Activated naive CD4-positive, alpha-beta T cell treated with anti-CD3 and anti-CD28 coated beads, Interleukin-2, amount 10 ng/mL, durations not matched to agents 7 days and 5 days (primary cell): ENCODE results near the gene TBL1XR1.

Experiments
- CTCF ChIA-PET: fragments of 350-600 bp; sonication (Branson Sonifier 250); formaldehyde crosslinking; loops from one replicate; lab custom pipeline; 2021; ENCODE audit warnings: antibody characterized with exemption; lab: Charles Lee
- DNase-seq: peaks from one replicate; pipeline ENCODE4 v3.0.0-alpha.2; 2020
- H3K27ac Mint-ChIP-seq: one replicate; pipeline ENCODE4 v1.8.0; 2021; ENCODE audit warnings: mild to moderate bottlenecking, moderate library complexity, mixed read lengths
- H3K27me3 Mint-ChIP-seq: one replicate; pipeline ENCODE4 v1.8.0; 2021; ENCODE audit warnings: mild to moderate bottlenecking, mixed read lengths
- H3K36me3 Mint-ChIP-seq: one replicate; pipeline ENCODE4 v1.8.0; 2021; ENCODE audit warnings: mixed read lengths
- H3K4me1 Mint-ChIP-seq: one replicate; pipeline ENCODE4 v1.8.0; 2021; ENCODE audit warnings: mixed read lengths
- H3K4me3 Mint-ChIP-seq: one replicate; pipeline ENCODE4 v1.8.0; 2021; ENCODE audit warnings: mild to moderate bottlenecking, moderate library complexity, mixed read lengths
- H3K9me3 Mint-ChIP-seq: one replicate; pipeline ENCODE4 v1.8.0; 2021; ENCODE audit warnings: mixed read lengths

Gene TBL1XR1

DNA sequence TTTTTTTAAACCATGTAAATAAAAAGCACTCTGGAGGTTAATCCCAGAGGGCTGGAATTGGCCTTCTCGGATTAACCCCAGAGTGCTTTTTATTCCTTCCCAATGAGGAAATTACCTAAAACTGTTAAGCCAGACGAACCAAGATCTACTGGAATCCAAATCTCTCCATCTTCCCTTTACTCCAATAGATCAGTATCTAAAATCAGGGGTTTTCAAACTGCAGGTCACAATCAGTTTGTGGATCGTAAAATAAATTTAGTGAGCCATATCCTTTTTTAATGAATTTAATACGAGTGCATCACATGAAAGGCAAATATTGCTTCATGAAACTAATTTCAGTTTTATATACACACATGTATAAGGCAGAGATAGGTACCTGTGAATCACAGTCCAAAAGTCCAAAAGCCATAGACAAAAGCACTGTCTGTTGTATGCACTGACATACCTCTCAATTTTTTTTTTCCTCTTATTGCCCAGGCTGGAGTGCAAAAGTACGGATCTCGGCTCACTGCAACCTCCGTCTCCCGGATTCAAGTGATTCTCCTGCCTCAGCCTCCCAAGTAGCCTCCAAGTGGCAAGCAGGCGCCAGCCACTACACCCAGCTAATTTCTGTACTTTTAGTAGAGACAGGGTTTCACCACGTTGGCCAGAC lies 61.3 kb downstream of the TBL1XR1 start:
- no peaks in the 10 kb centered on the region for H3K9me3 Mint-ChIP-seq
- CTCF ChIA-PET: no interaction called here
- no peak overlapping the region for H3K27ac Mint-ChIP-seq
- H3K4me1 Mint-ChIP-seq: peaks cover 48% of the 10 kb centered on the region
- no peak for DNase-seq
- H3K4me3 Mint-ChIP-seq: no peak overlapping the region
- no peaks in the 10 kb centered on the region for H3K27me3 Mint-ChIP-seq
- H3K36me3 Mint-ChIP-seq: peaks cover 42% of the 10 kb centered on the region

DNA sequence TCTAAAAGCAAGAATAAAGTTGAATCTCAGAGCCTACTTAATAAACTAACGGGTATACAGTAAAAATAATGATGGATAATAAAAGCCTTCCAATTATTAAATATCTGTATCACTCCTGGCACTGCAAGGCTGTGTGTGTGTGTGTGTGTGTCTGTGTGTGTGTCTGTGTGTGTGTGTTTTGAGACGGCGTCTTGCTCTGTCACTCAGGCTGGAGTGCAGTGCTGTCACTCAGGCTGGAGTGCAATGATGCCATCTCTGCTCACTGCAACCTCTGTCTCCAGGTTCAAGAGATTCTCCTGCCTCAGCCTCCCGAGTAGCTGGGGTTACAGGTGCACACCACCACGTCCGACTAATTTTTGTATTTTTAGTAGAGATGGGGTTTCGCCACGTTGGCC lies 62.5 kb downstream of the TBL1XR1 start:
- DNase-seq: no peak
- peaks cover 44% of the 10 kb centered on the region for H3K4me1 Mint-ChIP-seq
- no peak overlapping the region for H3K4me3 Mint-ChIP-seq
- H3K27ac Mint-ChIP-seq: no peak overlapping the region
- H3K9me3 Mint-ChIP-seq: no peaks in the 10 kb centered on the region
- CTCF ChIA-PET: no interaction called here
- peaks cover 48% of the 10 kb centered on the region for H3K36me3 Mint-ChIP-seq
- no peaks in the 10 kb centered on the region for H3K27me3 Mint-ChIP-seq

DNA sequence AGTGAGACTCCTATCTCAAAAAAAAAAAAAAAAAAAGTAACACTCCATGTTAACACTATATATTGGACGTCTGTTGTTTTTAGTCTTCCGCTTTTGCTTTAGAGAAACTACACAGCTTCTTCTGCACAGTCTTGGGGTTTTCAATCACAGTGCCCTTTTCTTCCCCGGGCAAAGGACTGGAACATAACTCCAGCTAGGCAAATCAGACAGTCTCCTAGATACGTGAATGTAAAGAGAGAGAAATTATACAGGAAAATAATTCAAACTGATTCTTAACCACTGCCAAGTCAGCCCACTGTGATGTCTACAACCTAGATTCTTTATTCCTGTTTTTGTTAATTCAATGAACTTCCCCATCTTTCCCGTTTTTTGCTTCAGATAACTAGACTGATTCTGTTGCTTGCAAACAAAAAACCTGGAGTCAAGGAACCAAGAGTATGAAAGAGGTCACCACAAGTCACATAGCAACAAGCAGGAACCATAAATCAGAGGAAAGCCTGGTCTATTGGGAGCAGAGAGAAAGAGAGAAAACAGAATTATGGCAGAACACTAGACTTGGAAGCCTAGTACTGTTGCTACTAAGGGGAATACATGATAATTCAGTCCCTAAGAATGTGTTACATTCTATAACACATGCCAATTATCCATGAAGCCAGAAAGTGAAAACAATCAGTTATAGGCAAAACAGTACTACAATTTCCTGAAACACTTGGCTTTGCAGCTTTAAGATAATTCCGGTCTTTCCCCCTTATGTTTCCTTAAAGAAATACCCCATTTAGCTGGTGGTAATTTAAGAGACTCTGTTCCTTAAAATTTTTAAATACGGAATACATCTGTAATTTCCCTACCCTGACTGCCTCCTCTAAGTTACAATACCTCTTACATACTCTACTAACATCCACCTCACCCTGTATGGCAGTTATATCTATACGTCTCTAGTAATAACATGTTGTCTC lies 63.1 kb downstream of the TBL1XR1 start:
- H3K27ac Mint-ChIP-seq: no peak overlapping the region
- no peaks in the 10 kb centered on the region for H3K27me3 Mint-ChIP-seq
- no peak for DNase-seq
- H3K36me3 Mint-ChIP-seq: peaks cover 45% of the 10 kb centered on the region
- peaks cover 37% of the 10 kb centered on the region for H3K4me1 Mint-ChIP-seq
- H3K9me3 Mint-ChIP-seq: no peaks in the 10 kb centered on the region
- CTCF ChIA-PET: no interaction called here
- H3K4me3 Mint-ChIP-seq: no peak overlapping the region

DNA sequence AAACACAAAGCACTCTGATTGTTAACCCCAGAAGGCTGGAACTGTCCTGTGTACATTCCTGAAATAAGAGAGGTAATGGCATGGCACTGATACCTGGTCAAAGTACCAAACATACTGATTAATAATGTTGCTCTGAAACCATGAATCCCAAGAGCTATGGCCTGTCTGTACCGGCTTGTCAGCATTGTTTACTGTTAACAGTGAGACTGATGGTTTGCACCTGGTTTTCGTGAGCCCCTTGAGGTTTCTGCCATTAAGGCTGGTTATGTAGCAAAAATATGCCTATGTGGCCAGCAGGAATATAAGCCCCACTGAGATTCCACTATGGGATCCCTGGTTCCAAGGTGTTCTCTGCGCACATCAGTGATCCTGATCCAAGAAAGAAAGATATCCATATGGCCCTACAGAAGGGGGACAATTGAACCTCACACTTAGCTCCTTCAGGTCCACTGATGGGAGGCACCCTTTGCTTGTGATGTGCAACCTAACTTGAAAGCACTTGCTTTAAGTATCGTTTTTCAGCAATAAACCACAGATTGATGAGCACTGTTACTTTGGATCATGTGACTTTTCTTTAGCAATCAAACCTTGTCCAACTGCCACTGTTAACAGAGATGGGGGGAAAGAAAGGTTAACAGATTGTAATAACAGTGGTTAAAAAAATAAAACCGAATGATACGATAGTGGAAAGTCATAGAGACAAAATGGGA lies 65.2 kb downstream of the TBL1XR1 start:
- Mint-ChIP-seq H3K27ac (no peak overlapping the region), H3K27me3 (no peaks in the 10 kb centered on the region), H3K4me3 (no peak overlapping the region), H3K9me3 (no peaks in the 10 kb centered on the region), H3K36me3 (peaks cover 49% of the 10 kb centered on the region), H3K4me1 (peaks cover 28% of the 10 kb centered on the region)
- DNase-seq: no peak
- CTCF ChIA-PET: no interaction called here

DNA sequence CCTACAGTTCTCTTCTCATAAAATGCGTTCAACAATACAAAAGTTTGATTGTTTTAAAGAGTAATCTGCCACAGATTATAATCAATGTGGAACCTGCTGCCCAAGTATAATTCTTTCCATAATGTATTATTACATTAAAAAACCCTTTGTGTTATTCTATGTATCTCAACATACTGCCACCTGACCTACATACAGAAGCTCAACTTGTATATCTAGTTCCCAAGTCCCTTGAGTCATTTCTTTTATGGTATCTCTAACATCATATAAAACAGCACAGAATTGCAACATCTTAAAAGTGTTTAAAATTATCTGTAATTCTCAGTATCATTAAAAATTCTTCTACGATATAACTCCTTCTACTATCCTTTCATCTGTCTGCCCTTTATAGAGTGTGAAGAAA lies 70.3 kb downstream of the TBL1XR1 start:
- Mint-ChIP-seq H3K4me3 (no peak overlapping the region), H3K27ac (no peak overlapping the region), H3K4me1 (peaks cover 24% of the 10 kb centered on the region), H3K27me3 (no peaks in the 10 kb centered on the region), H3K36me3 (peaks cover 44% of the 10 kb centered on the region), H3K9me3 (peaks cover 9% of the 10 kb centered on the region)
- CTCF ChIA-PET: interaction anchor here (1.2 kb wide), 1 partner anchor 21 kb away, joined by 4 read pairs; no protein-coding TSS in a partner anchor
- DNase-seq: no peak

DNA sequence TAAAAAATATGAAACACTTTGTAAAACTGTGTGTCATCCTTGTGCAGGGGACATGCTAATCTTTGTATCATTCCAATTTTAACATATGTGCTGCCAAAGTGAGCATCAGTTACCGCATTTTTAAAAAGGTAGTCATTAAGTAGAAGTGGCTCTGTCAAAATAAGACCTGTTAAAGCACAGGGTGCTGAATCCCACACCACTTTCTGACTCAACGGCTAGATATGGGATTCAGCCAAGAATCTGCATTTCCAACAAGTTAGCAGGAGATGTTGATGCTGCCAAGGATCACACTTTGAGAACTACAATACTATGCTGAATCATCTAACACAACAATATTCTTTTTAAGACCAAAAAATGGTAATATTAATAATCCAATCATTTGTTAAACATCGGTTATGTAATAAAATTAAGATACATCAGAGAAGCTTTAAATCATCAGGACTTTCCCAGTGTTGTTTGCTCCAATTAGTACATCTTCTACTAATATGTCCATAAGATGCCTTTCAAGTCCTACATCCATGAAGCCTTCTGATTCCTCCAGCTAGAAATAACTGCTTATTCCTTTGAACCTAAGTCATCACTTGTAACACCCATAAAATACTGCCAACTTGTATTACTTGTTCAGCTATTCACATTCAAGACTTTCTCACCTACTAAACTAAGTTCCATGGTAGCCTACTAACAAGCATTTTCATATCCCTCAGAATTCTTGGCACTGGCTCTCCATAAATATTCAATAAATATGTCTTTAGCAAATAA lies 71.1 kb downstream of the TBL1XR1 start:
- peaks cover 9% of the 10 kb centered on the region for H3K9me3 Mint-ChIP-seq
- no peak overlapping the region for H3K27ac Mint-ChIP-seq
- no peaks in the 10 kb centered on the region for H3K27me3 Mint-ChIP-seq
- peaks cover 23% of the 10 kb centered on the region for H3K4me1 Mint-ChIP-seq
- peaks cover 40% of the 10 kb centered on the region for H3K36me3 Mint-ChIP-seq
- CTCF ChIA-PET: interaction anchor here (1.2 kb wide), 1 partner anchor 22 kb away, joined by 4 read pairs; no protein-coding TSS in a partner anchor
- no peak overlapping the region for H3K4me3 Mint-ChIP-seq
- no peak for DNase-seq

DNA sequence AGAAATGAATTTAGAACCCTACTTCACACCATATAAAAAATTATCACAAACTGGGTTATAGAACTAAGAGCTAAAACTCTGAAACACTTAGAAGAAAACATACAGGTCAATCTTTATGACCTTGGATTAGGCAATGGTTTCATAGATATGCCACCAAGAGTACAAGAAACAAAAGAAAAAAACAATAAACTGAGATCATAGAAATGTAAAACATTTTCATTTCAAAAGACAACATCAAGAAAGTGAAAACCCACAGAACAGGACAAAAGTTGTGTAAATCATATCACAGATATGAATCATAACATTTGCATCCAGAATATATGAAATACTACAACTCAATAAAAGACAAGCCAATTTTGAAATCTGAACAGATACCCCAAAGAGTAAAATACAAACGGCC lies 72.4 kb downstream of the TBL1XR1 start:
- Mint-ChIP-seq H3K27me3 (no peaks in the 10 kb centered on the region), H3K36me3 (peaks cover 34% of the 10 kb centered on the region), H3K9me3 (peaks cover 9% of the 10 kb centered on the region), H3K4me1 (peaks cover 26% of the 10 kb centered on the region), H3K4me3 (no peak overlapping the region), H3K27ac (no peak overlapping the region)
- DNase-seq: no peak
- CTCF ChIA-PET: no interaction called here

DNA sequence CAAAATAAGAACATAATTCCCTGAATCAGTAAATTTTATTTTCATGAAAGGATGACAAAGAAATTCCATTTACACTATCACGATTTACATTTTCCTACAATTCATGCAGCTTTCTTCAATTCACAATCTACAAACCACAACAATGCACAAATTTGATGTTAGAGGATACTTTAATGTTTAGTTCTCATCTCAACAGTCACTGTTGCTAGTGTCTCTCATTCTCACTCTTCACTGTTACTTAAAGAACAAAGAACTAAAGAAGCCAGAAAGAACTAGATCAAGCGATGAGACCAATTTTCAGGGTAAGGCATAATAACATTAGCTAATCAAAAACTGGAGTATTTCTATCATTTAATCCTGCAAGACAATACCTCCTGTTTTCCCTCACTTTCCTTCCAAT lies 73.5 kb downstream of the TBL1XR1 start:
- CTCF ChIA-PET: interaction anchor here (1.1 kb wide), 1 partner anchor 14 kb away, joined by 4 read pairs; no protein-coding TSS in a partner anchor
- H3K9me3 Mint-ChIP-seq: peaks cover 9% of the 10 kb centered on the region
- no peak for DNase-seq
- no peak overlapping the region for H3K4me3 Mint-ChIP-seq
- H3K27me3 Mint-ChIP-seq: no peaks in the 10 kb centered on the region
- no peak overlapping the region for H3K27ac Mint-ChIP-seq
- H3K4me1 Mint-ChIP-seq: peaks cover 31% of the 10 kb centered on the region
- H3K36me3 Mint-ChIP-seq: peaks cover 36% of the 10 kb centered on the region

DNA sequence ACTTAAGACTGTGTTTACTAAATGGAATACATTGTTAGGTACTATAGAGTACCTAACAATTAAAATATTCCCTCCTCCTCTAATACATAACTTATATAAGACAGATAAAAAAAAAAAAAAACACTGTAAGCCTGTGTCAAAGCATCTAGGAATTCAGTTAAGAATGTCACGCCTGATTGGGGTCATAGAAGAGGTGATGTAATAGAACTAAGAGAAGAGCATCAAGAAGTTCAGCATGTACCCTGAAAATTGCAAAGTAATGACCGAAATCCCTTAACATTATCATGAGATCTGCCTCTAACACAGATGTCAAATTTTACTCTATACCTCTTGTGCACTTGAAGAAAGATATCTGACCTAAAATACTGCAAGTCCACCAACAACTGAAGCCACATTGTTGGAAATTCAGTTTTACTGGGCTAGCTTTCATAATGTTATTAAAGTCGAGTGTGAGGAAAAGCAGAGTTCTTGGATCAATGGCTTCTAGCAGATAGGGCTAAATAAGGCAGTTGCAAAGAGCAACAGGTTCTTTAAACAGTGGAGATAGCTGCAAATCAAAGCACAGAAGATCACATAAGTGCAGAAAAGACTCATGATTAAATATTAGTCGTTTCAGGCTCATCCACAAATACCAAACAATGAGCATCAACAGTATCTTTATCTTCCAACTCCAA lies 75.0 kb downstream of the TBL1XR1 start:
- no peak for DNase-seq
- CTCF ChIA-PET: no interaction called here
- no peak overlapping the region for H3K27ac Mint-ChIP-seq
- no peak overlapping the region for H3K4me3 Mint-ChIP-seq
- H3K4me1 Mint-ChIP-seq: peaks cover 35% of the 10 kb centered on the region
- H3K9me3 Mint-ChIP-seq: peaks cover 9% of the 10 kb centered on the region
- H3K36me3 Mint-ChIP-seq: peaks cover 31% of the 10 kb centered on the region
- H3K27me3 Mint-ChIP-seq: no peaks in the 10 kb centered on the region

DNA sequence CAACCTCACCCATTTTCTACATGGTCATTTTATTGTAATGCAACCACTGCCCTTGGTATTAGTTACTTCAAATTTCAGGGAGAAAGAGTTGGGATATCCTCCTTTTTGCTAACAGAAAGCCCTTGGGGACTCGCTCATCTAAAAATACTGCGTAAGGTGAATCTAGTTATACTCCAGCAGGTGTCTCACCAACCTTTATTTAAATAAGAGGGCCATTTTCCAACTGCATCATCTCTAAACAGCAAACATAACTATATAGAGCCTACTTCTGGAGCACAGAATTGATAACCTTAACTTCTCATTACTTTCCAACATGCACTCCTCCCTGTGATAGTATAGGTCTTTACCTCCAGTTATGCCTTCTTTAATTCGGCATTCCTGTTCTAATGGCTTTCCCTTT lies 77.5 kb downstream of the TBL1XR1 start:
- CTCF ChIA-PET: interaction anchor here (0.8 to 1.0 kb wide), 2 partner anchors 237 to 240 kb away, joined by 3 read pairs; no protein-coding TSS in a partner anchor

DNA sequence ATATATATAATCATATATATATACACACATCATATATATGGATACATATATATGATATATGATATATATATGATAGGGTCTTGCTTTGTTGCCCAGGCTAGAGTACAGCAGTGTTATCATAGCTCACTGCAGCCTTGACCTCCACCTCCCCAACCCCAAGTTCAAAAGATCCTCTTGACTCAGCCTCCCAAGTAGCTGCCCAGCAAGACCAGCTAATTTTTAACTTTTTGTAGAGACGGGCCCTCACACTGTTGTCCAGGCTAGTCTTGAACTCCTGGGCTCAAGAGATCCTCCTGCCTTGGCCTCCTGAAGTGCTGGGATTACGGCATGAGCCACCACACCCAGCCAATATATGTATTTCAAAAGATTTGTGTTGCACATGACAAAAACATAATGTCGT lies 83.0 kb downstream of the TBL1XR1 start:
- CTCF ChIA-PET: no interaction called here
- Mint-ChIP-seq H3K4me1 (peaks cover 53% of the 10 kb centered on the region), H3K9me3 (peaks cover 3% of the 10 kb centered on the region), H3K36me3 (peaks cover 23% of the 10 kb centered on the region), H3K4me3 (no peak overlapping the region), H3K27me3 (no peaks in the 10 kb centered on the region), H3K27ac (no peak overlapping the region)
- DNase-seq: no peak

More for the DNA sequence above, 77.5 kb downstream of the TBL1XR1 start:
- no peak overlapping the region for H3K27ac Mint-ChIP-seq
- H3K27me3 Mint-ChIP-seq: no peaks in the 10 kb centered on the region
- H3K9me3 Mint-ChIP-seq: peaks cover 12% of the 10 kb centered on the region
- no peak for DNase-seq
- no peak overlapping the region for H3K4me3 Mint-ChIP-seq
- peaks cover 32% of the 10 kb centered on the region for H3K36me3 Mint-ChIP-seq
- H3K4me1 Mint-ChIP-seq: peaks cover 38% of the 10 kb centered on the region

DNA sequence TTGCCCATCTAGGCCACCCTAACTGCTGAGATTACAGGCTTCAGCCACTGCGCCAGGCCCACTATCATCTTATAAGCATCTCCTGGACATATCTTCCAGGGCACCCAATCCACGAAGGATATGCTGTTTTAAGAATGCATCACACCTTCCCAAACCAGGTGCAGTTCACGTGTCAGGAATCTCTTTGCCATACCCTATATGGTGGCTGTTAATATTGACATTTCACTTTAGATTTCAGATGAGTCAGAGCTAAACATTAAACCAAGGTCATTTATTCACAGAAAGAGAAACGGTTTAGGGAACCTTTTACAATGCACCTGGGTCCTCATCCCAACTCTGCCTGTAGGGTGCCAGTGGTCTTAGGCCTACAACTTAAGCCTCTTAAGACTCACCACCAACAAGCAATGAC lies 85.7 kb downstream of the TBL1XR1 start:
- Mint-ChIP-seq H3K27me3 (no peaks in the 10 kb centered on the region), H3K4me1 (peaks cover 47% of the 10 kb centered on the region), H3K36me3 (peaks cover 20% of the 10 kb centered on the region), H3K9me3 (peaks cover 3% of the 10 kb centered on the region), H3K4me3 (no peak overlapping the region), H3K27ac (no peak overlapping the region)
- no peak for DNase-seq
- CTCF ChIA-PET: no interaction called here

DNA sequence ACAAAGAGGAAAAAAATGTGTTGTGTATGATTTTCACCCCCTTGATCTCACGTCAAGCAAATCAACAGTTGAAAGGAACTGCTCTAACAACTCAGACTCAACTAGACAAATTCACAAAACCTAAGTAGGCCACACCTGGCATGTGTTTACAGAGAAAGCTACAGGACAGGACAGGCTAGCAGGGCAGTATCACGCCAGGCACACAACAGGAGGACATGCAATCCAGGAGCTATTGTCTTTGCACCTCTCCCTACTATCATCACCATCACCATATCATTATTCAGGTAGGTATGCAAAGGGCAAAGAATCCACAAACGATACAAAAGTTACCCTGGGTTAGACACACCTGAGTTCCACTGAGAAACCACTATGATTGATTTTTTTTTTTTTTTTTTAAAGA lies 86.4 kb downstream of the TBL1XR1 start:
- Mint-ChIP-seq H3K27me3 (no peaks in the 10 kb centered on the region), H3K36me3 (peaks cover 15% of the 10 kb centered on the region), H3K4me3 (no peak overlapping the region), H3K27ac (no peak overlapping the region), H3K4me1 (peaks cover 48% of the 10 kb centered on the region), H3K9me3 (no peaks in the 10 kb centered on the region)
- CTCF ChIA-PET: no interaction called here
- no peak for DNase-seq
